HG02840 (cell line): ENCODE results near the gene LHFPL6.

Source experiments
- ATAC-seq: cut with Tn5 transposase; IDR thresholded peaks from one replicate; pipeline ENCODE4 v1.9.1; 2021; ENCODE audit warnings: mild to moderate bottlenecking, moderate library complexity, moderate number of reproducible peaks; ENCODE audit not compliant: unreplicated experiment, low FRiP score

Gene LHFPL6

DNA sequence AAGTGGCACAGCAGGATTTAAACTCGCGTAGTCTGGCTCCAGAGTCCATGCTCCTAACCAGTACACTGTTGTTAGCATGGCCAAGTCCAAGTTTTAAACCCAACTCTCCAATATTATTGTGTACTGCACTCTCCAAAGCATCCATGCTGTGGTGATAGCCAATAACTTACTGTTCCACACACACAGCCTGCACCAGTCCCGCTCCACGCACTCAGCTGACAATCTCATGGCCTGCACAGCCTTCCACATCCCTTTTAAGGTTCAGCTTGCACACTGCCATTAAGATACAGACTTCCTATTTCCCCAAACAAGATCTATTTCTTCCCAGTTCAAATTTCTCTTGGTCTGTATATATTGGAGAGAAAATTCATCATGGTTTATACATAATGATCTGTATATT, 80.7 kb downstream of the LHFPL6 start:
- no peak for ATAC-seq

DNA sequence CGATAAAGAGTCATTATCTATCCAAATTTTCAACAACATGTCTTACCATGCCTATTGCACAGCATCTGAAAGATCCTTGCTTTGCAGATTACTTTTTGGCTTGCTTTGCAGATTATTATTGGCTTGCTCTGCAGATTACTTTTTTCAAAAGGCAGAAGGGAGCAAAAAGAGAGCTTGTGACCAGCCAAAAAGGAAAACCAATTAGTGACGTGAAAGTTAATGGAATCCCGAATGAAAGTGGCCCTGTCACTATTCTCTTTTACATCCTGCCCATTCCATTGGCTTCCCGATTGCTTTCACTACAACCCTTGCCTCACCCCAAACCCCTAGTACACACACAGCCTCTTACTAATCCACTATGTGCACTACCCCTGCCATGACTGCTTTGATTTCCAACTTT, 81.3 kb downstream of the LHFPL6 start:
- no peak for ATAC-seq

- no peak for ATAC-seq
Observed at GRCh38 chr13:39516096-39516495, 86.9 kb downstream of the LHFPL6 start.

- no peak for ATAC-seq
Observed at GRCh38 chr13:39515224-39515714, 87.7 kb downstream of the LHFPL6 start.

- ATAC-seq, result no peak
Observed at GRCh38 chr13:39512687-39513086, 90.3 kb downstream of the LHFPL6 start.

- ATAC-seq, result peak; percentile 84
Observed at GRCh38 chr13:39510316-39510695, 92.7 kb downstream of the LHFPL6 start.

DNA sequence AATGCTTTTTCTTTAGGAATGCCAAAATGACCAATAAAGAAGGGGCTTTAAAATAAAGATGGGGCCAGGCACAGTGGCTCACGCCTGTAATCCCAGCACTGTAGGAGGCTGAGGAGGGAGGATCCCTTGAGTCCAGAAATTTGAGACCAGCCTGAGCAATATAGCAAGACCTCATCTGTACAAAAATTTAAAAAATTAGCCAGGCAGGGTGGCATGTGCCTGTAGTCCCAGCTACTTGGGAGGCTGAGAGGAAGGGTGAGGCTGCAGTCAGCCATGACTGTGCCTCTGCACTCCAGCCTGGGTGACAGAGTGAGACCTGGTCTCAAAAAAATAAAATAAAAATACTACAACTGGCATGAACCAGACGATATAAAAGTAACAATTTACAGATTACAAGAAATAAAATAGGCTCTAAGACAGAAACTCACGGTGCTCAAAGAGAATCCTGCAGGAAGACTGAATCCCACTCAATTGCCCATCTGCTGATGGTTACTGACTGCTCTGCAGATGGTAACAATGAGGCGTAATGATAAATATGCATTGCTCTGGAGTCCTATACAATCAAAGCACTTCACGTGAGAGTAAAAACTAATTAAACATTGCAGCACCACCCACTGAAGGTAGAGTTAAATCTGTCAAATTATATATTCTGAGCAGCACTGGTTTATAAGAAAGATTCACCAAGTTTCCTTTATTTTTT, 93.2 kb downstream of the LHFPL6 start:
- ATAC-seq, result no peak

DNA sequence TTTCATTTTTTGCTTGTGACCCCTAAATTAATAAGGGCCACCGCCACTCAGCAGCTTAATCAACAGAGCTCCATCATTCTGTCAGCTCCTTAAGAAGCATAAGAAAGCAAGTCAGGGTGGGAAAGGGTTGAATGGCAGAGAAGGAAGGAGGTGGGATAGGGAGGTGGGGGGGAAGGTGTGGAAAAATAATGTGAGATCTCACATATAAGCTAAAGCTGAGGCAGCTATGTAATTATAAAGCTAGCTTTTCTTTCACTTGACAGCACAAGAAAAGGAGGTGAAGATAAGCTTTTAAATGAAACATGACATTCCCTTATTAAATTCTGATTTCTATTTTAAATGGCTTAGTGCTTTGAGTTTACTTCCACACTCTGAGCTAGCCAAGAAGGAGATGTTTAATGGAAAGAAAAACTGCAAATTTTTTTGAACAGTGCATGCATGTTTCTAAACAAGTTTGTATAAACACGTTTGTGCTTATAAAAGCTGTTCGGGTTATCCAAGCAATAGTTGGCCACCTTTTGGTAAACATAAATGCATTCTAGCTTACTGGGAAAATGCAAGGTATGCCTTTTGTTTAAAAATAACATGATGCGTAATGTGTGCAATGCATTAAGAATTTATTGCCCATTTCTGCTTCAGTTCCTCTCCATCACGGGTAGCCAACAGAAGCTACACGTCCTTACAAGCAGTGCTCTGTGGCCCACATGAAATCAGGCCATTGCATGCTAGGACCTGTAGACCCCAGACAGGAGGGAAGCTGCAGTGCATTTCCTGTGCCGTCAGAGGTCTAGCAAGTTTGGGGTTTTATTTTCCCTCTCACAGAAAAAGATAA, 96.2 kb downstream of the LHFPL6 start:
- ATAC-seq, result no peak

DNA sequence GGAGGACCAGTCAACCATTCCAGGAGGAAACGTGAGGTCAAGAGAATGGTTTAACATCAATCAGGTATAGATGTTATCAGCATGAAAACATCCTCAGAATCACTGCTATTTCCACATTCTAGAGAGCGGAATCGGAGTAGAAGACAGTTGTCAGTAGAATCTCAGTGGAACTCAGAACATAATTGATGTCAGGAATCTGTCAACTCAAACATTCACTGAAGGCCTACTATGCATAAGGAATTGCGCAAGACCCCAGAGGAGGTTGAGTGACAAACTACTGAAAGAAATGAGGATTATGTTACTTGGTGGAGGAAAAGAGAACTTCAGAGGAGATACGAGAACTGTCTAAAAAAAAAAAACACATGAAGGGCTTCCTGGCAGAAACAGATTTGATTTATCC, 97.8 kb downstream of the LHFPL6 start:
- ATAC-seq, result no peak

DNA sequence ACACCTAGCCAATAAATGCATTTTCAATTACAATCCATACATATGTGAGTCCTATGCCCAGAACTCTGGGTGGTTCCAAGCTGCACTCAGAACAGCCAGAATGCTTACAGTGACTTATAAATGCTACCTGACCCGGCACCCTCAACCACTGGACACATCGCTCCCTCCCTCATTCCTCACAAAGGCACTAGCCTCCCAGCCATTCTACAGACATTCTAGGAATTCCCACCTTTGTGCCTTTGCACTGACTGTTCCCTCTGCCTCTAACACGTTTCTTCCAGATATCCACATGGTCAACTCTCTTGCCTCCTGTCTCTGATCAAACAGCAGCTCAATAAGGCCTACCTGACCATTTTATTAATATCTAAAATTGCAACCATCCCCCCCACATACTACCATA, 99.9 kb downstream of the LHFPL6 start:
- ATAC-seq, result no peak

GRCh38 chr13:39501702-39502324, 101.2 kb downstream of the LHFPL6 start:
- ATAC-seq, result no peak

DNA sequence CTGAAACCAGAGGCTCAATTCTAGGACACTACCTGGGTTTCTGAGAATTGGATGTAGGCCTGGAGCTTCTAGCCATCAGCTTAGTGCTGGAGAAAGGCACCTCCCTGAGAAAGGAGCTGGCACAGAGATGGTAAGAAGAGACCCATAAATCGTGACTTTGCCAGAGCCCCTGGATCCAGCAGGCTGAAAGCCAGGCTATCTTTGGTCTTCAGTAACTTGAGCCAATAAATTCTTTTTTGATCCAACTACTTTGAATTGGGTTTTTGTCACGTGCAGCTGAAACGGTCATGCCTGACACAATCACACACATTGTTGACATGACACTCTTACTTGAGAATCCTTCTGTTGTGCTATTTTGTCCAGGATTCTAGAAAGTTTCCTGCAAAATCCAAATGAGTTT, 103.4 kb downstream of the LHFPL6 start:
- no peak for ATAC-seq

- no peak for ATAC-seq
Observed at GRCh38 chr13:39498471-39499114, 104.4 kb downstream of the LHFPL6 start.

DNA sequence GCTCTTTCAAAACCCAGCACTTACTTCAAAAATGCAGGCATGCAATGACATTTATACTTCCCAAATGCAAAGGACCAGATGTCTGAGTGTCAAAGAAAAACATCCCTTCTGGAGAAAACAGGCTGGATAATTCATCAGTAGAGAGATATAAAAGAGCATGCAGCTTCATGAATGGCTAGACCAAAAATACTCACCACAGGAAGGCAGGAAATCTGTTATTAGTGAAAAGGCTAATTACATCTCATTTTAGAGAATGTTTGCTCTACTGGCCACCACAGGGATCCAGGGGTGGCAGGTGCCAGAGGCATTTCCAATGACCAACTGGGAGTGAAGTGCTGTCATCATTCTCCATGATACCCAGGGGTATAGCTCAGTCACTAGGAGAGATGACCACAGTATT, 106.5 kb downstream of the LHFPL6 start:
- no peak for ATAC-seq

DNA sequence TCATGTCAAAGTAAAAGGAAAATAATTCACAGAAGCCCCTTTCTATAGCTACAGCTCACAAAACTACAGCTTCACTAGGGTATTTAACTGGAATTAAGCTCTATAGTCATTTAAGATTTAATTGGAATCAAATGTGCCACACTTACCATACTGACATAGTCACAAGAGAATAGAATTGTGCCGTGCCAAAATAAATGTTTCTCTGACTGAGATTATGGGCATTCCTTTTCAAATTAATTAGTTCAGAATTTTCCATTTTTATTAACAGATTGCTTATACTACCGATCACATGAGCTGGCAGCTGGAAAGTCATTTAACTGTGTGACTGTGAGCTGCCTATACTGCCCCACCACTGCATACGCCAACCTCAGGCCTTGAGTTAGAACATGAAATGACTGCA, 108.4 kb downstream of the LHFPL6 start:
- ATAC-seq, result no peak

DNA sequence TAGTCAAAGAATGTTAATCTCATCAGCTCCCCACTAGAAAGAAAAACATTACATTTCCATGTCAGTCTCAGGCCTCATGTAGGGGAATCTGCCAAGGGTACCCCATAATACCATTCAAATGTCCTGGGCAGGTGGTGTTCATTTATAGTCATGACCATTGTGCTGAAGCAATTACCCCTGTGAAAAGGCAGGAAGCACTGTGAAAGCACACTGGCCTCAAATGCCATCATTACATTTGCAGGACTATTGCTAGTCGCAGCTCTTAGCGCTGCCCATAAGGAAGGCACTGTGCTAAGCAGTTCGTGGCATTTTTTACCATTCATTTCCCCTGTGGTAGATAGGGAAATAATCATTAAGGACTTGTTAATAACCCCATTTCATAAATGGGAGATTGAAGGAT, 109.0 kb downstream of the LHFPL6 start:
- no peak for ATAC-seq

GRCh38 chr13:39490136-39490535, 112.9 kb downstream of the LHFPL6 start:
- no peak for ATAC-seq

DNA sequence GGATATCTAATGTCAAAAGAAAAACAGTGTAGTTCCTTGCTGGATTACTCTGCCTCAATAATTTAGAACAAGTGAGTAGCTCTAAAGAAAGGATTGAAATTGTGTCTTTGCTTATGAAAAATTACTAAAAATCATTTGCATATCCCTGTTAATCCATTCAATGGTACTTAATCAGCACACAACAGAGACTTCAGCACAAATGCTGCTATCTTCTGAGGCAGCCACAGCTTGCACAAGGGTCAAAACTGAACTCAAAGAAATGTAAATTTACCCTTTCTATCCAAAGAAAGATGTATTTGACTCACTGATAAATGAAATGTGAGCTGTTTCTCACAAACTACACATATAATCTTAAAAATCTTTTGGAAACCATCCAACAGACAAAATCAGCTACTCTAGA, 116.2 kb downstream of the LHFPL6 start:
- no peak for ATAC-seq

DNA sequence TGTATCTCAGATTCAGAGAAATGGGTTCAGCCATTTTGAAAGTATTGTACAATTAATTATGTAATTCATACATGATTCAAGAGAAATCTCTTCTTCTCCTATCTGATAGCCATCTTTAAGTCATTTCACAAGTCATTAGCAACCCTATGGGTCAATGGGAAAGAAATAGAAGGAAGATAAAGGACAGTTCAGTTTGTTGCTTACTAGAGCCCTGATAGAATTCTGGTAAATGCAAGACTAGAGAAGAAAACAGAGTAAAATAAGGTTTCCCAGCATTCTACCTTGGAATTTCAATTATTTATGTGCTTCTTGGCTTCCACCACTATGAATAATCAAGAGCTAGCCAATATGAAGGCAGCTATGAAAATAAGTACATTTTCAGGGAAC, 117.7 kb downstream of the LHFPL6 start:
- no peak for ATAC-seq

- no peak for ATAC-seq
Observed at GRCh38 chr13:39484506-39485313, 118.3 kb downstream of the LHFPL6 start.
